CD4-positive, CD25-positive, alpha-beta regulatory T cell (primary cell): ENCODE data around the gene DUS1L. TPM values are rescaled to one million over a fixed set of nuclear protein-coding genes. Genes with fewer than 3 reads are reported as not detected.

ENCODE experiments used
- ATAC-seq, 2 donors: fragments of 150-1000 bp; cut with Tn5 transposase; one replicate each; pipeline ENCODE4 v1.10.0; 2021; ENCODE audit warnings: low read depth in 2 of 2, moderate number of reproducible peaks in 2 of 2, moderate library complexity in 1 of 2
- DNase-seq, 3 donors: peaks; one replicate each; pipeline versions ENCODE4 v3.0.0 to v3.0.0-alpha.2; 2012 to 2022; ENCODE audit warnings: mixed read lengths in 1 of 3
- H3K27ac ChIP-seq: one replicate; pipeline ENCODE4 v1.7.0; 2013; ENCODE audit warnings: mild to moderate bottlenecking, low read length; ENCODE audit not compliant: insufficient read depth, poor library complexity, severe bottlenecking
- H3K27me3 ChIP-seq: one replicate; pipeline ENCODE4 v1.7.0; 2013; ENCODE audit warnings: low read length; ENCODE audit not compliant: control insufficient read depth, insufficient read depth
- H3K36me3 ChIP-seq: one replicate; pipeline ENCODE4 v1.7.0; 2013; ENCODE audit warnings: mild to moderate bottlenecking, low read length, moderate library complexity; ENCODE audit not compliant: control insufficient read depth, insufficient read depth
- H3K4me1 ChIP-seq: 2 replicates; pipeline ENCODE4 v1.7.0; 2013; ENCODE audit warnings: mild to moderate bottlenecking, low read length; ENCODE audit not compliant: insufficient read depth, control insufficient read depth, poor library complexity, severe bottlenecking
- H3K4me3 ChIP-seq: one replicate; pipeline ENCODE4 v1.7.0; 2013; ENCODE audit warnings: low read depth, mild to moderate bottlenecking, low read length, moderate library complexity
- H3K9me3 ChIP-seq, 2 experiments: 1 replicate in 1 of 2; 2 replicates in 1 of 2; pipeline ENCODE4 v1.7.0; 2013; ENCODE audit warnings: low read length in 2 of 2, mild to moderate bottlenecking in 1 of 2, moderate library complexity in 1 of 2; ENCODE audit not compliant: control insufficient read depth in 2 of 2
- H3K27ac Mint-ChIP-seq, 3 donors: one replicate each; pipeline ENCODE4 v1.8.0; 2020 to 2022; ENCODE audit warnings: mild to moderate bottlenecking in 3 of 3, mixed read lengths in 3 of 3, moderate library complexity in 2 of 3
- H3K27me3 Mint-ChIP-seq: one replicate; pipeline ENCODE4 v1.8.0; 2022; ENCODE audit warnings: mild to moderate bottlenecking, mixed read lengths
- H3K36me3 Mint-ChIP-seq: one replicate; pipeline ENCODE4 v1.8.0; 2020; ENCODE audit warnings: mixed read lengths
- H3K4me1 Mint-ChIP-seq, 4 donors: one replicate each; pipeline ENCODE4 v1.8.0; 2020 to 2022; ENCODE audit warnings: mixed read lengths in 4 of 4, mild to moderate bottlenecking in 1 of 4
- H3K4me3 Mint-ChIP-seq, 4 donors: one replicate each; pipeline ENCODE4 v1.8.0; 2020 to 2022; ENCODE audit warnings: mild to moderate bottlenecking in 4 of 4, mixed read lengths in 4 of 4, moderate library complexity in 3 of 4
- H3K9me3 Mint-ChIP-seq, 7 donors: one replicate each; pipeline ENCODE4 v1.8.0; 2020 to 2022; ENCODE audit warnings: mixed read lengths in 7 of 7, mild to moderate bottlenecking in 3 of 7, moderate library complexity in 2 of 7
- polyA plus RNA-seq, 4 donors: library from polyadenylated mRNA; unstranded; fragments of 300-500 nt; fragmentation: Illumina TruSeq; gene quantifications; one replicate each; pipeline ENCODE4 v1.2.3, GENCODE V29; 2021
- total RNA-seq: library from RNA; stranded (reverse); gene quantifications from one replicate; pipeline ENCODE4 v1.2.3, GENCODE V29; 2022

DUS1L gene
- total and polyA plus RNA-seq, 5 donors from 2014 or later: 49.3 to 128 (median 69.5) TPM

- no peaks in the 10 kb centered on the region for H3K9me3 ChIP-seq
- no peaks in the 10 kb centered on the region for H3K27me3 ChIP-seq
- no peaks in the 10 kb centered on the region for H3K4me1 ChIP-seq
- H3K4me3 Mint-ChIP-seq: no peak overlapping the region
- no peak overlapping the region for H3K27ac Mint-ChIP-seq
- no peaks in the 10 kb centered on the region for H3K36me3 Mint-ChIP-seq
- no peak for DNase-seq
- no peak overlapping the region for H3K4me3 ChIP-seq
- no peaks in the 10 kb centered on the region for H3K9me3 Mint-ChIP-seq
- H3K27ac ChIP-seq: no peak overlapping the region
- H3K27me3 Mint-ChIP-seq: no peaks in the 10 kb centered on the region
- H3K4me1 Mint-ChIP-seq: no peaks in the 10 kb centered on the region
- no peaks in the 10 kb centered on the region for H3K36me3 ChIP-seq
- no peak for ATAC-seq
Measured at GRCh38 chr17:82013772-82014321, 51.8 kb downstream of the DUS1L start.

DNA sequence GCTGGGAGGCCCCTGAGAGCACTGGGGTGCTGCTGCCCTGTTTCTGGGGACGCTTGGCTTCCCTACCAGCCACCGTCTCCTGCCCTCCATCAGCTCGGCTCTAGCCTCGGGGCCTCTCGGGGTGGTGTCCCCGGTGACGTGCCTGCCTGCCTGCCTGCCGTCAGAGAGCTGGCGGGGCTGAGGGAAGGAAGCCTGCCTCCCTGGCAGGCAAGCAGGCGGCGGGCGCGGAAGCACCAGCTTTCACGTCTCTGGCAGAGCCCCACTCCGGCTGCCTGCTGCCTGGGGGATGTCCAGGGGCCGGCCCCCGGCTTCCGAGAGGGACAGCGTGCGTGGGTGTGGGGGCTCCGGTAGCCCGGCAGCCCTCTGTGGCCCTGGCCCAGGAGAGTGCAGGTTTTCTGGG lies 52.3 kb downstream of the DUS1L start:
- H3K36me3 ChIP-seq: no peaks in the 10 kb centered on the region
- H3K27ac Mint-ChIP-seq: no peak overlapping the region
- no peak overlapping the region for H3K27ac ChIP-seq
- no peaks in the 10 kb centered on the region for H3K4me1 Mint-ChIP-seq
- no peaks in the 10 kb centered on the region for H3K9me3 ChIP-seq
- no peaks in the 10 kb centered on the region for H3K4me1 ChIP-seq
- H3K27me3 Mint-ChIP-seq: no peaks in the 10 kb centered on the region
- H3K9me3 Mint-ChIP-seq: no peaks in the 10 kb centered on the region
- no peaks in the 10 kb centered on the region for H3K27me3 ChIP-seq
- DNase-seq: no peak
- H3K4me3 ChIP-seq: no peak overlapping the region
- ATAC-seq: no peak
- H3K4me3 Mint-ChIP-seq: no peak overlapping the region
- no peaks in the 10 kb centered on the region for H3K36me3 Mint-ChIP-seq

GRCh38 chr17:82012640-82013295 lies 52.8 kb downstream of the DUS1L start:
- no peak overlapping the region for H3K27ac Mint-ChIP-seq
- H3K4me3 Mint-ChIP-seq: no peak overlapping the region
- no peaks in the 10 kb centered on the region for H3K27me3 Mint-ChIP-seq
- Histone ChIP-seq H3K27ac (no peak overlapping the region), H3K4me1 (no peaks in the 10 kb centered on the region), H3K36me3 (no peaks in the 10 kb centered on the region), H3K27me3 (no peaks in the 10 kb centered on the region), H3K9me3 (no peaks in the 10 kb centered on the region), H3K4me3 (no peak overlapping the region)
- ATAC-seq: no peak
- no peaks in the 10 kb centered on the region for H3K4me1 Mint-ChIP-seq
- H3K36me3 Mint-ChIP-seq: no peaks in the 10 kb centered on the region
- no peaks in the 10 kb centered on the region for H3K9me3 Mint-ChIP-seq
- DNase-seq: no peak

DNA sequence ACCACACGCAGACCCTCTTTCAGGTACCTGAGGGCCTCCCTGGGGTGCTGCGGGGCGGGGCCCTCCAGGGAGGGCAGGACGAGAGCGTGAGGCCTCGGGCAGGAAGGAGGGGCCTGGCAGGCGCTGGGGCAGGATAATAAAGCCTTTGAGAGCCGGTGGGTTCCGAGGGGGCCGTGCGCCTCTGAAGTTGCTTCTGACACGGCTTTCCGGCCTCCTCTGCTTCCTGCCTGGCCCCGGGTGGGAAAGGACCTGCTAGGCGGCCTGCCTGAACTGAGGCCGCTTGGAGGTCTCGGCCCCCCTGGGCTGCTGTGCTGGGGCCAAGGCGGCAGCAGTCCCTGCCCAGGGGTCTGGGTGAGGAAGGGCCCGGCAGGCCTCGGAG lies 53.4 kb downstream of the DUS1L start:
- Mint-ChIP-seq H3K36me3 (no peaks in the 10 kb centered on the region), H3K4me3 (no peak overlapping the region), H3K27me3 (no peaks in the 10 kb centered on the region), H3K4me1 (no peaks in the 10 kb centered on the region), H3K27ac (no peak overlapping the region), H3K9me3 (no peaks in the 10 kb centered on the region)
- H3K9me3 ChIP-seq: no peaks in the 10 kb centered on the region
- H3K4me3 ChIP-seq: no peak overlapping the region
- DNase-seq (no peak), ATAC-seq (peak in 1 of 2 donors; percentile 8)
- no peaks in the 10 kb centered on the region for H3K27me3 ChIP-seq
- no peaks in the 10 kb centered on the region for H3K36me3 ChIP-seq
- no peak overlapping the region for H3K27ac ChIP-seq
- no peaks in the 10 kb centered on the region for H3K4me1 ChIP-seq

DNA sequence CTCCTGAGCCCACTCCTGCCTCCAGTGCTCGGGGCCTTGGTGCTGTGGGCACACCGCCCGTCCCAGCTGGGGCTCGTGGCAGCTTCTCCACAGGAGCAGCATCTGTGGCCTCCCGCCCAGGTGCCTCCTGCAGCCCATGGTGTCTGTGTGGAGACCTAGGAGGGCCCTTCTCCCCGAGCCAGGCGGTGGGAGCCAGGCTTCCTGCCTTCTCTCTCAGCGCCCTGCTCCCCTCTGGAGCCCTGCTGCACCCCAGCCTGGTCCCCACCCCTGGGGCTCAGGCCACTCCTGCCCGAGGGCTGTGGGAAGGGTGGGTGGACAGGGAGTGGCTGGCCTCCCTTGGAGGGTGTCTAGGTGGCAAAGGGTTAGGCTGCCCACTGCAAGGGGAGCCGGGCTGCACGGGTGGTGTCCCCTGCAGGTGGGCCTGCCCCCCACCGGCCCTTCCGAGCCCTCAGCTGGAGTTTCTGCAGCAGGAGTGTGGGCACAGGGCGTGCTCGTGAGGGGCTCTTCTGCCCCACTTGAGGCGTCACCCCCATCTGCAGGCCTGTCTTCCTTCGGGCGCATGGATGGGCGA lies 53.9 kb downstream of the DUS1L start:
- no peaks in the 10 kb centered on the region for H3K27me3 Mint-ChIP-seq
- Histone ChIP-seq H3K36me3 (no peaks in the 10 kb centered on the region), H3K9me3 (no peaks in the 10 kb centered on the region), H3K27me3 (no peaks in the 10 kb centered on the region), H3K4me3 (no peak overlapping the region), H3K4me1 (no peaks in the 10 kb centered on the region), H3K27ac (no peak overlapping the region)
- no peaks in the 10 kb centered on the region for H3K4me1 Mint-ChIP-seq
- ATAC-seq (no peak), DNase-seq (no peak)
- no peak overlapping the region for H3K27ac Mint-ChIP-seq
- H3K36me3 Mint-ChIP-seq: no peaks in the 10 kb centered on the region
- no peak overlapping the region for H3K4me3 Mint-ChIP-seq
- no peaks in the 10 kb centered on the region for H3K9me3 Mint-ChIP-seq

GRCh38 chr17:82010575-82011525 lies 54.8 kb downstream of the DUS1L start:
- Mint-ChIP-seq H3K4me3 (no peak overlapping the region), H3K27me3 (no peaks in the 10 kb centered on the region), H3K4me1 (no peaks in the 10 kb centered on the region), H3K27ac (no peak overlapping the region), H3K36me3 (no peaks in the 10 kb centered on the region), H3K9me3 (no peaks in the 10 kb centered on the region)
- no peaks in the 10 kb centered on the region for H3K27me3 ChIP-seq
- no peak for ATAC-seq
- no peaks in the 10 kb centered on the region for H3K36me3 ChIP-seq
- H3K27ac ChIP-seq: no peak overlapping the region
- DNase-seq: no peak
- no peaks in the 10 kb centered on the region for H3K9me3 ChIP-seq
- no peaks in the 10 kb centered on the region for H3K4me1 ChIP-seq
- no peak overlapping the region for H3K4me3 ChIP-seq

DNA sequence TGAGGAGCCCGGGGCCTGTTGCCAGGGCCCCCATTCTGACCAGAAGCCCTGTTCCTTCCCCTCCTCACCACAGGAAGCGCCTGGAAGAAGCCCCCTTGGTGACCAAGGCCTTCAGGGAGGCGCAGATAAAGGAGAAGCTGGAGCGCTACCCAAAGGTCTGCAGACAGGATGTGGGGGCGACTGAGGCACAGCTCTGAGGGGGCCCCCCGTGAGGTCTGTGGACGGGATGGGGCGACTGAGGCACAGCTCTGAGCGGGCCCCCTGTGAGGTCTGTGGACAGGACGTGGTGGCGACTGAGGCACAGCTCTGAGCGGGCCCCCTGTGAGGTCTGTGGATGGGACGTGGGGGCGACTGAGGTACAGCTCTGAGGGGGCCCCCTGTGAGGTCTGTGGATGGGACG lies 56.2 kb downstream of the DUS1L start:
- ATAC-seq (no peak), DNase-seq (no peak)
- no peaks in the 10 kb centered on the region for H3K36me3 ChIP-seq
- no peak overlapping the region for H3K4me3 Mint-ChIP-seq
- H3K27me3 Mint-ChIP-seq: no peaks in the 10 kb centered on the region
- H3K36me3 Mint-ChIP-seq: no peaks in the 10 kb centered on the region
- no peaks in the 10 kb centered on the region for H3K9me3 Mint-ChIP-seq
- no peaks in the 10 kb centered on the region for H3K4me1 Mint-ChIP-seq
- no peak overlapping the region for H3K27ac Mint-ChIP-seq
- no peak overlapping the region for H3K27ac ChIP-seq
- H3K4me3 ChIP-seq: no peak overlapping the region
- H3K9me3 ChIP-seq: no peaks in the 10 kb centered on the region
- no peaks in the 10 kb centered on the region for H3K4me1 ChIP-seq
- H3K27me3 ChIP-seq: no peaks in the 10 kb centered on the region
